Progenitor cell of endocrine pancreas (in vitro differentiated cells): ENCODE results near the gene CREBBP. TPM values are rescaled to one million over a fixed set of nuclear protein-coding genes. Genes with fewer than 3 reads are reported as not detected.

Experiments
- DNase-seq: peaks from one replicate; pipeline ENCODE4 v3.0.0; 2021; ENCODE audit warnings: low spot score; ENCODE audit not compliant: unreplicated experiment
- H3K27ac Mint-ChIP-seq: 2 replicates; pipeline ENCODE4 v1.8.0; 2021; ENCODE audit warnings: mild to moderate bottlenecking, moderate library complexity, mixed read lengths
- H3K27me3 Mint-ChIP-seq: 2 replicates; pipeline ENCODE4 v1.8.0; 2021; ENCODE audit warnings: mixed read lengths
- H3K36me3 Mint-ChIP-seq: 2 replicates; pipeline ENCODE4 v1.8.0; 2022; ENCODE audit warnings: mixed read lengths; ENCODE audit not compliant: insufficient read depth
- H3K4me1 Mint-ChIP-seq: 2 replicates; pipeline ENCODE4 v1.8.0; 2021; ENCODE audit warnings: low read depth, mixed read lengths
- H3K4me3 Mint-ChIP-seq: 2 replicates; pipeline ENCODE4 v1.8.0; 2021; ENCODE audit warnings: low read depth, mild to moderate bottlenecking, moderate library complexity, mixed read lengths
- H3K9me3 Mint-ChIP-seq: 2 replicates; pipeline ENCODE4 v1.8.0; 2021; ENCODE audit warnings: low read depth, mixed read lengths
- CTCF ChIP-seq: fragments of 200-600 bp; sonication (generic); IDR thresholded peaks from one replicate; pipeline ENCODE4 v1.5.0; 2021; ENCODE audit warnings: antibody characterized with exemption, mild to moderate bottlenecking; ENCODE audit not compliant: unreplicated experiment
- total RNA-seq: library from RNA; stranded (reverse); gene quantifications from 2 replicates; pipeline ENCODE4 v1.2.1, GENCODE V29; 2021

The CREBBP gene
- total RNA-seq, 1 donor from 2014 or later: 144 TPM

- no peak for TF ChIP-seq CTCF
- Mint-ChIP-seq H3K27me3 (no peaks in the 10 kb centered on the region), H3K27ac (peak overlapping the region; percentile 37), H3K4me1 (no peaks in the 10 kb centered on the region), H3K9me3 (no peaks in the 10 kb centered on the region), H3K4me3 (no peak overlapping the region), H3K36me3 (peaks cover 44% of the 10 kb centered on the region)
- DNase-seq: no peak
Observed at GRCh38 chr16:3774156-3774767, 106.3 kb downstream of the CREBBP start.

GRCh38 chr16:3773663-3774062, 106.8 kb downstream of the CREBBP start:
- Mint-ChIP-seq H3K27ac (peak overlapping the region; percentile 79), H3K36me3 (peaks cover 47% of the 10 kb centered on the region), H3K4me1 (no peaks in the 10 kb centered on the region), H3K9me3 (no peaks in the 10 kb centered on the region), H3K27me3 (no peaks in the 10 kb centered on the region), H3K4me3 (no peak overlapping the region)
- TF ChIP-seq CTCF: no peak
- no peak for DNase-seq

- Mint-ChIP-seq H3K4me1 (no peaks in the 10 kb centered on the region), H3K27ac (no peak overlapping the region), H3K9me3 (no peaks in the 10 kb centered on the region), H3K36me3 (peaks cover 50% of the 10 kb centered on the region), H3K4me3 (no peak overlapping the region), H3K27me3 (no peaks in the 10 kb centered on the region)
- no peak for TF ChIP-seq CTCF
- DNase-seq: no peak
Observed at GRCh38 chr16:3771513-3771912, 109.0 kb downstream of the CREBBP start.

GRCh38 chr16:3770530-3770929, 110.0 kb downstream of the CREBBP start:
- Mint-ChIP-seq H3K4me1 (no peaks in the 10 kb centered on the region), H3K9me3 (no peaks in the 10 kb centered on the region), H3K36me3 (peaks cover 53% of the 10 kb centered on the region), H3K4me3 (no peak overlapping the region), H3K27me3 (no peaks in the 10 kb centered on the region), H3K27ac (peak overlapping the region; percentile 56)
- no peak for DNase-seq
- TF ChIP-seq CTCF: no peak

GRCh38 chr16:3769942-3770341, 110.6 kb downstream of the CREBBP start:
- H3K4me3 Mint-ChIP-seq: no peak overlapping the region
- peaks cover 51% of the 10 kb centered on the region for H3K36me3 Mint-ChIP-seq
- DNase-seq: no peak

More at GRCh38 chr16:3769942-3770341, 110.6 kb downstream of the CREBBP start:
- TF ChIP-seq CTCF: no peak
- H3K27ac Mint-ChIP-seq: peak overlapping the region; percentile 45
- H3K9me3 Mint-ChIP-seq: no peaks in the 10 kb centered on the region
- no peaks in the 10 kb centered on the region for H3K27me3 Mint-ChIP-seq
- H3K4me1 Mint-ChIP-seq: no peaks in the 10 kb centered on the region
